Adipose tissue (tissue), 3 donors: Measurements from ENCODE around the gene CALCR. TPM values are rescaled to one million over a fixed set of nuclear protein-coding genes. Genes with fewer than 3 reads are reported as not detected.

Experiments
- H3K27ac ChIP-seq: one replicate; pipeline ENCODE4 v1.5.1; 2013; ENCODE audit warnings: low read depth, low read length
- WGBS, 3 donors: extraction: QIAGEN DNeasy Blood & Tissue Kit; methylation state at CpG; one replicate each; pipeline ENCODE4 v1.1.7; 2013; 5-methylcytosine and 5-hydroxymethylcytosine counted together
- polyA plus RNA-seq, 3 donors: library from polyadenylated mRNA; stranded (reverse); fragments of 200-250 nt; gene quantifications; one replicate each; pipeline ENCODE4 v1.2.3, GENCODE V29; 2013
- donor health status: healthy with polysubstance abuse.
- donor health status: Bipolar disorder and iron deficiency.
- donor health status: healthy.

CALCR gene
- polyA plus RNA-seq, 3 donors, result not detected

DNA sequence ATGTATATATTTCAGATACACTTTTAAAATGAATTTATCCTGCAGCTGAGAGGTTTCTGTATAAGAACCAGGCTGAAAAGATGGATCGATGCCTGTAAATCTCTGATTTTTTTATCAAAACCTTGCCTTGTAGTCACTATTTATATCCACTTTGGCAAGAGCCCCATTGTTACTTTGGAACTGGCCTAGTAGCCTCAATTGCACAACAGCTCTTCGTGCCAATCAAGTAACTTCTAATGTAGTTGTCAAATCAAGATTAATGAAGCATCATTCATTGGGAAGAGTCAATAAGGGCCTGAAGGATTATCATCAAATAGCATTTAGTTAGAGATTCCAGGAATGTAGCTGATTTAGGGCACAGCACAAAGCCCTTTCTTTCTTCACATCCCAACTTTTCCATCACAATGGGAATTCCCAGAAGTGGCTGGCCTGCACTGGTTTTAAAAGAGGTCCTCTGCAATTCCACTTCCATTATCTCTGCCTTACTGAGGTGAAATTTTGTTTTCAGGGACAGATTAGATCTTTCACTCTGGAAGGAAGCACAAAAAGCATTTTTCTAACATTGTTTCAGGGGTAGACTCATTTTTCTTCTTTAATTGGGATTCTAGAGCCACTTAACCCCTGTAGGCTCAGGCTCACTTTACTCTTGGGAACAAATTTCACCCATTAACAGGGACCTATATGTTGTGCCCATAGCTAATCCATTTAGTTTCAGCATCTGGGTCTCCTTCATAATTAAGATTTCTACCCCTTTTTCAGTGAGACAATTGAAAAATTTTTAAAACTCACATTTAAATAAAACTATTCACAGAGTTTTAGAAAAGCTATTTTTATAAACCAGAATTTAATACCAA, 97.8 kb downstream of the CALCR start:
- no peak overlapping the region for H3K27ac ChIP-seq
- 53 to 69% (median 60%) methylated on average over 2 of the region's 2 CpGs for WGBS, 3 donors

GRCh38 chr7:93475811-93476210, 98.7 kb downstream of the CALCR start:
- WGBS, 3 donors, result 67 to 69% (median 68%) methylated on average over 4 of the region's 4 CpGs
- H3K27ac ChIP-seq, result no peak overlapping the region

GRCh38 chr7:93471456-93471855, 103.1 kb downstream of the CALCR start:
- no peak overlapping the region for H3K27ac ChIP-seq
- 63 to 78% (median 74%) methylated on average over 2 of the region's 2 CpGs for WGBS, 3 donors

DNA sequence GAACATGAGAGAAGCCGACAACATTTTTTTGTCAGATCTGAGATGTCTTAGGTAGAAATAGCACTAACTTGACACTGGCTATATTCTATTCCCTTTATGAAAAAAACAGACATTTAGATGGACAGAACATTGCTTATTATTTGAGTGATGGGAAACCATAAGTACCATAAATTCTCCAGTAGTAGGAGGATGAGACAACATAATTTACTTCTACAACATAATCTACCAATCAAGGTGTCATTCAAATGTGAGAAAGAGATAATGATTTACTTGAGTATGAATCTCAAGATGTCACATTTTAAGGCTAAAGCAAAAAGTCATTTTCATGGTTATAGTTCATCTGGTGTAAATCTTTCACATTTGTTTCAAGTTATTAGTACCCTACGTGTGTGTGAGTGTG, 110.8 kb downstream of the CALCR start:
- 86 to 88% (median 87%) methylated on average over 2 of the region's 2 CpGs for WGBS, 3 donors

GRCh38 chr7:93461350-93461749, 113.2 kb downstream of the CALCR start:
- 39 to 64% (median 57%) methylated on average over 2 of the region's 2 CpGs for WGBS, 3 donors
- no peak overlapping the region for H3K27ac ChIP-seq

More for the DNA sequence above, 110.8 kb downstream of the CALCR start:
- no peak overlapping the region for H3K27ac ChIP-seq

DNA sequence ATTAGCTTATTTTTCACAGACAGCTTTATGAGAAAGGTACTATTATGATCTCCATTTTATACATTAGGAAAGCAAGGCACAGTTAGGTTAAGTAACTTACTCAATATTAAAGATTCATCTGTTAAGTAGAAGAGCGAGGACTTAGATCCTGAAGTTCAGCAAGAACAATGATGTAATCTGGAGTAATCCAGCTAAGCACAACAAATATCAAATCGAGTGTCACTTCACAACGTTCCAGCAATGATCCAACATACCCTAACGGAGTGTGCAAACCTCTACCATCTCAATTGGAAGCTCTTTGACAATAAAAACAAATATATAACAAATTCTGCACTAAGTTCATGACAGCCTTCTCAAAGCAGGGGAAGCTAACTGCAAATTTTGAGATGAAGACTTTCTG, 121.3 kb downstream of the CALCR start:
- WGBS, 3 donors, result 64 to 86% (median 75%) methylated on average over 4 of the region's 4 CpGs

DNA sequence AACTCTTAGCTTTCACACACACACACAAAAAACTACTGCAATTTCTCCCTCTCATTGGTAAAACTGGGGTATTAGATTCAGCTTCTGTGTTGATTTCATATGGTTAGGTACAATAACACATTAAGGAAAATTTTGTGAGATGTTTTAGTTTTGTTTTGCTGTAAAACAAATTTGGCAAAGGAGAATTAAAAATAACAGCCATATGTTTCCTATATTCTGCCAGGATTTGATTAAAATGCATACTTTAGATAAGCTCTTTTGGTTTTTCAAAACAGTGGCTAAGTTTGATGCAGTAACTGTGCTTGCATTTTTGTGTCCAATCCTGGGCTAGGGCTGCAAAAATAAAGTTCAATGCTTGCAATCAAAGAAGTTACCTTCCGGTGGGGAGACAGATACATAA, 126.3 kb downstream of the CALCR start:
- WGBS, 3 donors, result 29 to 56% (median 44%) methylated on average over 1 of the region's 1 CpG
- no peak overlapping the region for H3K27ac ChIP-seq

More for the DNA sequence above, 121.3 kb downstream of the CALCR start:
- no peak overlapping the region for H3K27ac ChIP-seq

DNA sequence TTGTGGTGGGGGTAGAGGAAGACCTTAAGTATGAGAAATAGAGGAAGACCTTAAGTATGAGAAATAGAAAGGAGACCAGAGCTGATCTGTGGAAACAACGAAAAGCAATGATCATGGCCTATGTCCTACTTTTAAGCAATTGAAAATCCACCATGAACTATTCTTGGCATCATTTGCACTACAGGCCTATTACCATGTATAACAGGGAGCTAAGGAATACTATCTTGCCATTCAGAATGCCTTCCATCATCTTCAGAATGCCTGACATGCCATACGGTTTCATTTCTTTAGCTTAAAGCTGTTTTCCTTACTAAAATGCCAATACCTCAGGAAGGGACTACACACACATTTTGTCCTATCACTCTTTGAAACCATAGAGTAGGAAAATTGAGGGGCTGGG, 127.0 kb downstream of the CALCR start:
- WGBS, 3 donors, result 75 to 86% (median 81%) methylated on average over 2 of the region's 2 CpGs
- H3K27ac ChIP-seq, result no peak overlapping the region

- 41 to 47% (median 46%) methylated on average over 6 of the region's 6 CpGs for WGBS, 3 donors
- no peak overlapping the region for H3K27ac ChIP-seq
These were observed 131.9 kb downstream of the CALCR start for GRCh38 chr7:93442478-93443224.

- H3K27ac ChIP-seq, result no peak overlapping the region
- 82 to 95% (median 91%) methylated on average over 6 of the region's 6 CpGs for WGBS, 3 donors
These were observed 138.7 kb downstream of the CALCR start for GRCh38 chr7:93435791-93436190.

DNA sequence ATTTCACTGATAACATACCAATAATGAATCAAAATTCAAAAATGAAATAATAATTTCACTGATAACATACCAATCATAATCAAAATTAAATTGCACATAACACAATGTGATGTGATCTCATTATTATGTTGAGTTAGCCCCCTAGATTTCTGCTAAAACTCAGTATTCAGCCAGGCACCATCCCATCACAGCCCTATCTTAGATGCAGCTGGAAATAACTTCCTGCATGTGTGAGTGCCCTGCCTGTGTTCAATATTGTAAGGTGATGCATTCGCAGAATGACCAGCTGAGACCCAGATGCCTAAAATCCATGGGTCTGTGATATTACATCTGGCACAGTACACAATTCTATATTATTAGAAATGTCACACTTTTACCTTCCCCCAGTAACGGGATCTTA, 142.4 kb downstream of the CALCR start:
- no peak overlapping the region for H3K27ac ChIP-seq
- WGBS, 3 donors, result 80 to 89% (median 88%) methylated on average over 2 of the region's 2 CpGs

GRCh38 chr7:93430917-93431588, 143.5 kb downstream of the CALCR start:
- WGBS, 3 donors, result 75 to 82% (median 79%) methylated on average over 8 of the region's 8 CpGs
- H3K27ac ChIP-seq, result no peak overlapping the region

DNA sequence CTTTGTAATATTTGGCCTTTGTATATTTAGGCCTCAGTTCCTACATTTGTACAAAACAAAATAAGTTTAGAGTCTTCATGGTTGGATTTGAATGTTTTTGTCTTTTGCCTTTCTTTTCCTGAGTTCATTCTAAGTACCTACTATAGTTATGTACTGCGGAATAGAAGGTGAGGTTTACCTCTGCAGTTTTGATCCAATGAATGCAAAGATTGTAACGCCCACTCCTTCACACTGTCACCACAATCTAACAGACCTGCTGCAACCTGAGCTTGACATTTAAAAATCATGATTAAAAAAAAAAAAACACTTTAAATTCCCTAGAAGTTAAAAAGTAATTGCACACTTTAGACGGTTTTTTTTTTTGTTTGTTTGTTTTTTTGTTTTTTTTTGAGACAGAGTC, 145.0 kb downstream of the CALCR start:
- no peak overlapping the region for H3K27ac ChIP-seq
- WGBS, 3 donors, result 65 to 85% (median 83%) methylated on average over 3 of the region's 3 CpGs

- H3K27ac ChIP-seq, result no peak overlapping the region
- 60 to 71% (median 64%) methylated on average over 2 of the region's 2 CpGs for WGBS, 3 donors
These were observed 147.4 kb downstream of the CALCR start for GRCh38 chr7:93427107-93427506.

DNA sequence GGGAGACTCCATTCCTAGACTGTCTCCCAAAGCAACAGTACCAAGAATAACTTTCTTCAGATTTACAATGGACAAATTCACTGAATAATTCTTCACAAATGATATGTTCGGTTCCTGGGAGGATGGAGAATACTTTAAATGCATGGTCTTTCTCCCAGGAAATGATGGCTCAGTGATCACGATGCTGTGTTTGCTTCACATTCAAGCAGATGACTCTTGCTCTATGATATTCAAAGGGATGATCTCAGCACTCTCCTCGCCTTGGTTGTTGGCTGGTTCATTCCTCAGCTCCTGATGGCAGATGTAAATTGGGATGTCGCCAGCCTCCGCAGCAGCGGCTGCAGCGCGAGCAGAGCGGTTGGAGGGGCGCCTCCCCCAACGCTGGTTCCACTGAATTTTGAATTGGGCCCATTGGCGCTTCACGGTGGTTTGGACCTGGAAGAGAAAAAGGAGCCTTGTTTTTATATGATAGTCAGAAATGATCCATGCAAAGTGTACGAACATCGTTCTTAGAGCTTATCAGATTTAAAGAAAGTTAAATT, 148.3 kb downstream of the CALCR start:
- 84 to 92% (median 87%) methylated on average over 15 of the region's 15 CpGs for WGBS, 3 donors
- H3K27ac ChIP-seq, result no peak overlapping the region

- no peak overlapping the region for H3K27ac ChIP-seq
These were observed 159.9 kb downstream of the CALCR start for GRCh38 chr7:93414574-93414973.

DNA sequence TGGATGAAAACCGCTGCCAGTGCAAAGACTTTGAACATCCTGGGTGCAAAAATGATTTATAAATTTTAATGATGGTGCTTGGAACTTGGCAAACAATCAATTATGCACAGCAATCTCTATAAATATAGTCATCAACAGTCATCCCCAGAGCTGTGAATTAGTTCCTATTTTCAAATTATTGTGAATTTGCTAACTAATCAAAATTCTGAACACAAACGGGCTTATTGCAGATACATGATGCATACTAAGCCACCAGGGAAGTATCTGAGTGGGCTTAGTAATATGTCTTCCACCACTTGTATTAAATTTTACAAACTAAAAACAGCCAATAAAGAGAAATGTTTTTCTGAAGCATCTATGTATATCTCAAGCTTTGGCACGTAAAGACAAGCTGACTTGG, 165.2 kb downstream of the CALCR start:
- no peak overlapping the region for H3K27ac ChIP-seq
- WGBS, 3 donors, result 61 to 71% (median 69%) methylated on average over 3 of the region's 3 CpGs

DNA sequence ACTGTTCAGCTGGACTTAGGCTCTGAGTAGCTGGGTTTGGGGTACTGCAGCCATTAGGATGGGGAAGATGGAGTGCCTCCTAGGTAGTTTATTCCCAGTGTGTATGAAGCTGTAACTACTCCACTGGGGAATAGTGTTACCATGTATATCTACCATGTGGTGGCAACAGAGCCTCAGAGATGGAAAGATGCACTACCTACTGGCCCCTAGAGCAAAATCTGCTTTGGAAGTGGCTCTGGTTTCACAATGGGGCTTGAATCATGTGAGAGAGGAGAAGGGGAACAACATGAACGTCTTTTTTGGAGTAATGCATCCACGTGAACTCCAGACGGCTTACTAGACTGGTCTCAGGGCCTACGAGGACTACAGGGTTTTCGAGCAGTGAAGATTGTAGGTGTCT, 167.3 kb downstream of the CALCR start:
- 66 to 84% (median 83%) methylated on average over 5 of the region's 5 CpGs for WGBS, 3 donors
- H3K27ac ChIP-seq, result no peak overlapping the region

DNA sequence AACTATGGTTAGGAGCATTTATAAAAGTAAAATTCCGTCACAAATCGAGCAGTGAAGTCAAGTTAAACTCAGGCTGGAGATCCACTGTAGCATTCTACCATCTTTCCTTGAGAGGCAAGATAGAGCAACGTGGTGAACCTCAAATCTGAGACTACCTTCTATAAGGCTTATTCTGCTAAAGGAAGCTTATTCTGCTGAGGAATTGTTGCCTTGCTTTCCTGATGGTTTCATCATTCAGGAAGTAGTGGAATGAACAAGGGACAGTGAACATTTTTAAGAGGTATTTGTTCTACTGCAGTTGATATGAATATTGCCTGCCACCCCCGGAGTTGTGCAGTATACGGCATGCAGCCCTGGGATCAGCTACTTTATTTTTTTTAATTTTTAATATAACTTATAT, 171.6 kb downstream of the CALCR start:
- 69 to 87% (median 85%) methylated on average over 5 of the region's 5 CpGs for WGBS, 3 donors
- no peak overlapping the region for H3K27ac ChIP-seq
